ENCODE data around the gene KRT71.

- TF ChIP-seq EZH2 (optimal IDR thresholded peaks at IDR 0.05; ENCODE audit: low read depth, low read length) (no peak), CTCF (IDR thresholded peaks at IDR 0.05; ENCODE audit: low read length) (no peak)
These were observed 11.2 kb downstream of the KRT71 start for GRCh38 chr12:52541709-52542108.
